GM19238 (cell line): ENCODE measurements around the gene SEMA6B.

Source experiments
- DNase-seq: peaks from one replicate; pipeline ENCODE4 v3.0.0; 2011; ENCODE audit warnings: low spot score; ENCODE audit not compliant: insufficient read length

Gene SEMA6B

GRCh38 chr19:4589579-4590410, 30.3 kb upstream of the SEMA6B start:
- DNase-seq = no peak

- DNase-seq = no peak
These were observed 28.8 kb upstream of the SEMA6B start for GRCh38 chr19:4588291-4588761.

- no peak for DNase-seq
These were observed 28.0 kb upstream of the SEMA6B start for GRCh38 chr19:4587527-4587926.

GRCh38 chr19:4586691-4587090, 27.2 kb upstream of the SEMA6B start:
- no peak for DNase-seq

- no peak for DNase-seq
These were observed 26.8 kb upstream of the SEMA6B start for GRCh38 chr19:4586245-4586644.

- no peak for DNase-seq
These were observed 26.1 kb upstream of the SEMA6B start for GRCh38 chr19:4585556-4585955.

- no peak for DNase-seq
These were observed 25.4 kb upstream of the SEMA6B start for GRCh38 chr19:4584670-4585460.

GRCh38 chr19:4583961-4584669, 24.6 kb upstream of the SEMA6B start:
- no peak for DNase-seq

GRCh38 chr19:4582980-4583842, 23.7 kb upstream of the SEMA6B start:
- no peak for DNase-seq

- DNase-seq = no peak
These were observed 22.4 kb upstream of the SEMA6B start for GRCh38 chr19:4581666-4582553.

- no peak for DNase-seq
These were observed 21.6 kb upstream of the SEMA6B start for GRCh38 chr19:4580961-4581665.

GRCh38 chr19:4580021-4580901, 20.8 kb upstream of the SEMA6B start:
- no peak for DNase-seq

GRCh38 chr19:4579389-4579788, 19.9 kb upstream of the SEMA6B start:
- no peak for DNase-seq

- DNase-seq = no peak
These were observed 19.2 kb upstream of the SEMA6B start for GRCh38 chr19:4578552-4579248.

GRCh38 chr19:4577020-4577782, 17.7 kb upstream of the SEMA6B start:
- DNase-seq = no peak

GRCh38 chr19:4576016-4576933, 16.8 kb upstream of the SEMA6B start:
- DNase-seq = peak; percentile 78
